Measurements from ENCODE around the gene NFKBIL1.

DNA sequence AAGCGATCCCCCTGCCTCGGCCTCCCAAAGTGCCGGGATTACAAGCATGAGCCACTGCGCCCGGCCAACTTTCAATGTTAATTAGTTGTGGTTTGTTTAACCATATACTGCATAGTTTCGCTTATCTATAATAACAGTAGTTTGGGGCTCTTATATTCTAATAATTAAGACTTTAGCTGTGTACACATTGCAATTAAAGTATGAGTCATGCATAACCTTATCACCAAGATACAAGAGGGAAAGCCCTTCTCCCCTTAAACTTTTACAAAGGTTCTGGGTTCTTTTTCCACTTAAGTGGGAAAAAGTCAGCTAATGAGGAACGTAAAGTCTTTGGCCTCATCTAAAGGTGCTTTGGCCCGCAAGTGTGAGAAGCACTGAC lies 21.9 kb upstream of the NFKBIL1 start:
- TF ChIP-seq HCFC1 (IDR thresholded peaks at IDR 0.05; ENCODE audit: low read length): no peak
- TF ChIP-seq, protein P1, sequence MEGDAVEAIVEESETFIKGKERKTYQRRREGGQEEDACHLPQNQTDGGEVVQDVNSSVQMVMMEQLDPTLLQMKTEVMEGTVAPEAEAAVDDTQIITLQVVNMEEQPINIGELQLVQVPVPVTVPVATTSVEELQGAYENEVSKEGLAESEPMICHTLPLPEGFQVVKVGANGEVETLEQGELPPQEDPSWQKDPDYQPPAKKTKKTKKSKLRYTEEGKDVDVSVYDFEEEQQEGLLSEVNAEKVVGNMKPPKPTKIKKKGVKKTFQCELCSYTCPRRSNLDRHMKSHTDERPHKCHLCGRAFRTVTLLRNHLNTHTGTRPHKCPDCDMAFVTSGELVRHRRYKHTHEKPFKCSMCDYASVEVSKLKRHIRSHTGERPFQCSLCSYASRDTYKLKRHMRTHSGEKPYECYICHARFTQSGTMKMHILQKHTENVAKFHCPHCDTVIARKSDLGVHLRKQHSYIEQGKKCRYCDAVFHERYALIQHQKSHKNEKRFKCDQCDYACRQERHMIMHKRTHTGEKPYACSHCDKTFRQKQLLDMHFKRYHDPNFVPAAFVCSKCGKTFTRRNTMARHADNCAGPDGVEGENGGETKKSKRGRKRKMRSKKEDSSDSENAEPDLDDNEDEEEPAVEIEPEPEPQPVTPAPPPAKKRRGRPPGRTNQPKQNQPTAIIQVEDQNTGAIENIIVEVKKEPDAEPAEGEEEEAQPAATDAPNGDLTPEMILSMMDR (IDR thresholded peaks at IDR 0.05 in 2 of 3, conservative IDR thresholded peaks at IDR 0.05 in 1 of 3; ENCODE audit: control insufficient read depth in 2 of 3, extremely low read depth in 1 of 3, insufficient read depth in 1 of 3, low read depth in 3 of 3, low read length in 3 of 3): no peak
- TF ChIP-seq GATAD2B (conservative IDR thresholded peaks at IDR 0.05; ENCODE audit: low read depth): no peak
- TF ChIP-seq, protein P2, sequence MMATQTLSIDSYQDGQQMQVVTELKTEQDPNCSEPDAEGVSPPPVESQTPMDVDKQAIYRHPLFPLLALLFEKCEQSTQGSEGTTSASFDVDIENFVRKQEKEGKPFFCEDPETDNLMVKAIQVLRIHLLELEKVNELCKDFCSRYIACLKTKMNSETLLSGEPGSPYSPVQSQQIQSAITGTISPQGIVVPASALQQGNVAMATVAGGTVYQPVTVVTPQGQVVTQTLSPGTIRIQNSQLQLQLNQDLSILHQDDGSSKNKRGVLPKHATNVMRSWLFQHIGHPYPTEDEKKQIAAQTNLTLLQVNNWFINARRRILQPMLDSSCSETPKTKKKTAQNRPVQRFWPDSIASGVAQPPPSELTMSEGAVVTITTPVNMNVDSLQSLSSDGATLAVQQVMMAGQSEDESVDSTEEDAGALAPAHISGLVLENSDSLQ (IDR thresholded peaks at IDR 0.05): no peak
- no peak for TF ChIP-seq MTA3 (IDR thresholded peaks at IDR 0.05; ENCODE audit: borderline replicate concordance, low read length)
- TF ChIP-seq, protein P3, sequence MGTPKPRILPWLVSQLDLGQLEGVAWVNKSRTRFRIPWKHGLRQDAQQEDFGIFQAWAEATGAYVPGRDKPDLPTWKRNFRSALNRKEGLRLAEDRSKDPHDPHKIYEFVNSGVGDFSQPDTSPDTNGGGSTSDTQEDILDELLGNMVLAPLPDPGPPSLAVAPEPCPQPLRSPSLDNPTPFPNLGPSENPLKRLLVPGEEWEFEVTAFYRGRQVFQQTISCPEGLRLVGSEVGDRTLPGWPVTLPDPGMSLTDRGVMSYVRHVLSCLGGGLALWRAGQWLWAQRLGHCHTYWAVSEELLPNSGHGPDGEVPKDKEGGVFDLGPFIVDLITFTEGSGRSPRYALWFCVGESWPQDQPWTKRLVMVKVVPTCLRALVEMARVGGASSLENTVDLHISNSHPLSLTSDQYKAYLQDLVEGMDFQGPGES (IDR thresholded peaks at IDR 0.05): no peak
- TF ChIP-seq YY1 (IDR thresholded peaks at IDR 0.05; ENCODE audit: low read depth, low read length): no peak
- TF ChIP-seq ZNF24 (IDR thresholded peaks at IDR 0.05): no peak
- TF ChIP-seq KDM1A (IDR thresholded peaks at IDR 0.05; ENCODE audit: borderline replicate concordance): no peak
- TF ChIP-seq, protein P4, sequence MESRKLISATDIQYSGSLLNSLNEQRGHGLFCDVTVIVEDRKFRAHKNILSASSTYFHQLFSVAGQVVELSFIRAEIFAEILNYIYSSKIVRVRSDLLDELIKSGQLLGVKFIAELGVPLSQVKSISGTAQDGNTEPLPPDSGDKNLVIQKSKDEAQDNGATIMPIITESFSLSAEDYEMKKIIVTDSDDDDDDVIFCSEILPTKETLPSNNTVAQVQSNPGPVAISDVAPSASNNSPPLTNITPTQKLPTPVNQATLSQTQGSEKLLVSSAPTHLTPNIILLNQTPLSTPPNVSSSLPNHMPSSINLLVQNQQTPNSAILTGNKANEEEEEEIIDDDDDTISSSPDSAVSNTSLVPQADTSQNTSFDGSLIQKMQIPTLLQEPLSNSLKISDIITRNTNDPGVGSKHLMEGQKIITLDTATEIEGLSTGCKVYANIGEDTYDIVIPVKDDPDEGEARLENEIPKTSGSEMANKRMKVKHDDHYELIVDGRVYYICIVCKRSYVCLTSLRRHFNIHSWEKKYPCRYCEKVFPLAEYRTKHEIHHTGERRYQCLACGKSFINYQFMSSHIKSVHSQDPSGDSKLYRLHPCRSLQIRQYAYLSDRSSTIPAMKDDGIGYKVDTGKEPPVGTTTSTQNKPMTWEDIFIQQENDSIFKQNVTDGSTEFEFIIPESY (IDR thresholded peaks at IDR 0.05): no peak
- no peak for TF ChIP-seq ZBED1 (IDR thresholded peaks at IDR 0.05; ENCODE audit: borderline replicate concordance)
- no peak for TF ChIP-seq RFX5 (IDR thresholded peaks at IDR 0.05; ENCODE audit: low read depth, low read length)
